Activated CD4-positive, alpha-beta T cell treated with anti-CD3 and anti-CD28 coated beads, Interleukin-2, Interleukin-4, amounts not matched to agents 100 ng/mL and 50 ng/mL, durations not matched to agents 16 hours and 8 hours (primary cell): Measurements from ENCODE around the gene UBE3A.

ENCODE experiments used
- DNase-seq: peaks from one replicate; pipeline ENCODE4 v3.0.0-alpha.2; 2020; ENCODE audit warnings: low spot score

Gene UBE3A

DNA sequence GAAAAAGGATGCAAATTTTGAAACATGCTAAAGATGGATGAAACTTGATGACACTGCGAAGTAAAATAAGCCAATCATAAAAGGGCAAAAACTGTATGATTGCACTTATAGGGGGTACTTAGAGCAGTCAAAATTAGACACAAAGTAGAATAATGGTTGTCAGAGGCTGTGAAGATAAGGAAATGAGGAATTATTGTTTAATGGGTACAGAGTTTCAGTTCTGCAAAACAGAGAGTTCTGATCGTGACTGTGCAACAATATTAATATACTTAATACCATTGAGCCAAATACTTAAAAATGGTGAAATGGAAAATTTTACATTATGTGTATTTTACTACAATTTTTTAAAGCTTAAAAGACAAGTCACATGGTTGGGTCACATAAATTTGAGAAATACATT is 35.1 kb downstream of the UBE3A start:
- DNase-seq = no peak

- DNase-seq = no peak
Measured at GRCh38 chr15:25402342-25402741, 36.5 kb downstream of the UBE3A start.

GRCh38 chr15:25401501-25401900 is 37.3 kb downstream of the UBE3A start:
- no peak for DNase-seq

- no peak for DNase-seq
Measured at GRCh38 chr15:25397100-25397499, 41.7 kb downstream of the UBE3A start.

DNA sequence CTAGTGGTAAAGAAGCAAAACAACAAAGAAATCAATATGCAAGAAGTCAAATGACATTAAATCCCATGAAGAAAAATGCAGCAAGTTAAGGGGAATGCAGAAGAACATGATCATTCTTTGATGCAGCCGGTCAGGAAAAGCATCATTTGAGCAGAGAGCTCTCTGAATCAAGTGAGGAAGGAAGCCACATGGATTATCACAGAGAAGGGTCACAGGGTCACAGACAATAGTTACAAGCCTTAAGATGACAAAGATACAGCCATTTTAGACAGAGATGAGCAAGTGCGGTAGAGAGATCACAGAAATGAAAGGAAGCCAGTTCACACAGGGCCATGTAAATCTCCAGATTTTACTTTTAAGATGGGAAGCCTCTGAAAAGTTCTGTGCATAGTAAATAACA is 43.9 kb downstream of the UBE3A start:
- DNase-seq = no peak

DNA sequence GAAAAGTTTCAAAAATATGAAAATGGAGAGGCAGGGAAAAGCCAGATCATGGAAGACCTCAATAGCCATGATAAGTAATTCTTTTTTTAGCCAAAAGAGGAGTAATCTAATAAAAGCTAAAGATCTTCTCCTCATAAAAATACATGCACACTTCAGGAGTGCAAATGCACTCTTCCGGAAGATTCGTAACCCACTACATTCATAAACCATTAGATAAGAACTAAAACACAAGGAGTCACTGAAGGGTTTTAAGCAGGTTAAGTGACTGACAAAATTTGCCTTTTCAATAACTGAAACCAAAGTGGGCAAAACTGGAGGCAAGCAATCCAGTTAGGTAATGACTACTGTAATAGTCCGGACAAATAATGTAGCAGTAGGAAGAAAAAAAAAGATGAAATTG is 46.0 kb downstream of the UBE3A start:
- DNase-seq = no peak

GRCh38 chr15:25391971-25392721 is 46.7 kb downstream of the UBE3A start:
- DNase-seq = no peak

- no peak for DNase-seq
Measured at GRCh38 chr15:25385986-25386385, 52.8 kb downstream of the UBE3A start.

- DNase-seq = no peak
Measured at GRCh38 chr15:25381579-25381978, 57.2 kb downstream of the UBE3A start.

- peak; percentile 32 for DNase-seq
Measured at GRCh38 chr15:25378501-25378901, 60.3 kb downstream of the UBE3A start.

DNA sequence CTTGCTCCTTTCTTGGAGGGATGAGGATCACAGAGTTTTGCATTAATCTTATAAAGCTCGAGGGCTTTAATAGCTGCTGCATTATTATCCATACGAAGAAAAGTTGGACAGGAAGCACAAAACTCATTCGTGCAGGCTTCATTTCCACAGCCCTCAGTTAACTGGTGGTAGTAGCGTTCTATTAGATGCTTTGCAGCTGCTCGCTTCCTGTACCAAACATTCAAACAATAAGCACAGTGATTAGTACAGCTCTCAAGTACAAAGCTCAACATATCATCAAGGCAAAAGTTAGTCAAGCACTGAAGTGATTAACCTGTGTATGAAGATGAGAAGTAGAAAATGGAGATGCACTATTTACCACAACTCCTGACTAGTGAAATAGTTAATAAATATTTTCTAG is 63.3 kb downstream of the UBE3A start:
- no peak for DNase-seq

DNA sequence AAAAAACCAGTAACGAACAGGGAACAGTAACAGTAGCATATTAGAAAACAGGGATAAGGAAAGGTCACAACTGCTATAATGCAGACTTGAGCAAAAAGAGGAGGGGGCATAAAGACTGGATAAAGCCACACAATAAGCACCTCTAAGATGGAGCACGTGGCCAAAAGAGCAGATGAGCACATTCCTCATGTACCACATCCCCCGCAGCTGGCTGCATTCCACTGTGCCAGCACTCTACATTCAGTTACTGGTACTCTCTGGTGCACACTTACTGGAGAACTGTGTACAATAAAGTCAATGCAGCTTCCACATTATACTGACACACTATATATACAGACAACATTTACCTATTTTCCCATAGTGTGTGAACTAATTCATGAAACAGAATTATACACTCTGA is 64.7 kb downstream of the UBE3A start:
- no peak for DNase-seq

DNA sequence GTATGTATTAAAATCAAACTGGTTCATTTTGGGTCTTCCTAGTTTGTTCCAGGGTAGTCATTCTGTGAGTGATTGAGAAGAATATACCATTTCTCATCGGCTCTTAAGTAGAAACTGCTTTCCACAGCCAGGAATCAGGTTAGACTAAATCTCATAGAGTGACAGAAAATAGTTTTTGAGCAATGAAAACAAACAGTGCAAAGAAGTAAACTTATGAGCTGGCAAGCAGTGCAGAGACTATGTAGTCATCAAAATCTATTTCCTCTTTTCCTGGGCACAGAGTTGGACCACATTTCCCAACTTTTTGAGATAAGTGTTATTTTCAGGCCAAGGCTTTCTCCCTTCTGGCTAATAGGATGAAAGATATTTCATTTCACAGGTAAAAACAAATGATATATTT is 66.5 kb downstream of the UBE3A start:
- no peak for DNase-seq

DNA sequence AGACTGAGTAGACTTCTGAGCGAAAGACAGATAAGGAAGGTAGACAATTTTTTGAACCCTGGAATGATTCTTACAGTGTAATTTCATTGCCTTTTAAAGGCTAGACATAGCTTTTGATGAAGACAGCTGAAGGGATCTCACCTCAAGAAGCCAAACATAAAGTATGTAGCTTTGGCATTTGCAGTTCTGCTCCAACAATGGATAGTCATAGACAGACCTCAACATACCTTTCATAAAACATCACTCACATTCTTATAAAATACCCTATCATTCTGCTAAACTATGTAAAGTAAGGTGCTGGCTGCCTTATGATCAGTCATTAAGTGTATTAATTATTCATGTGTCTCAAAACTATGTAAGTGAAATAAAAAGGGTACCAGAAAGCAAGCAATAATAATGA is 70.0 kb downstream of the UBE3A start:
- no peak for DNase-seq

- DNase-seq = no peak
Measured at GRCh38 chr15:25366058-25366457, 72.8 kb downstream of the UBE3A start.

- no peak for DNase-seq
Measured at GRCh38 chr15:25362545-25362944, 76.3 kb downstream of the UBE3A start.

DNA sequence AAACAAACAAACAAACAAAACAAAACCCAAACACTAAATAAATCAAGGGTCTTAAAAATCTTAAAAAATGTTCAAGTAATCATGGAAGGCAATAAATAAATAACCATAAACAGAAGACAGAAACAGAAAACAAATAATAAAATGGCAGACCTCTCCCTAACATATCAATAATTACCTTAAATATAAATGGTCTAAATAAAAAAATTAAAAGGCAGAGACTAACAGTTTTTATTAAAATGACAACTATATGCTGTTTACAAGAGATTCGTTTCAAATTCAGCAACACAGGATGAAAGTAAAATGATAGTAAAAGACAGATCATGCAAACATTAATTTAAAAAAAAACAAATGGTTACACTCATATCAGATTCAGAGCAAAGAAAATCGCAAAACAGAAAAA is 91.1 kb downstream of the UBE3A start:
- no peak for DNase-seq

- DNase-seq = no peak
Measured at GRCh38 chr15:25346371-25346770, 92.5 kb downstream of the UBE3A start.

DNA sequence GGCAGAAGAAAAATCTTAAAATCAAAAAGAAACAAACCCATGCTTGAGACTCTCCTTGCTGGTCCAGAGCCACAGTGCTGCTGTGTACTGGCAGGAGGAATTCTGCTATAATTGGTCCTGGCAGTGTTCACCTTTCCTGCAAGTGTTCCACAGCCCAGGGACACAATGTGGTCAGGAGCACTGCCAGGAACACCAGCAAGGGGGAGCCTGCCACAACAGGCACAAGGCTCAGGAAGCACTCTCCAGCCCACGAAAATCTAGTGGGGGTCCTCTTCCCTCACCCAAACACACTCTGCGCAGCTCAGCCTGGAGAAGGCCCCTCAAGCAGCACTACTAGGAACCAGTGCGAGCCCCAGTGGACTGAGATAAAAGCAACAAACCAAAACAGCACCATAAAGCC is 92.9 kb downstream of the UBE3A start:
- DNase-seq = no peak

DNA sequence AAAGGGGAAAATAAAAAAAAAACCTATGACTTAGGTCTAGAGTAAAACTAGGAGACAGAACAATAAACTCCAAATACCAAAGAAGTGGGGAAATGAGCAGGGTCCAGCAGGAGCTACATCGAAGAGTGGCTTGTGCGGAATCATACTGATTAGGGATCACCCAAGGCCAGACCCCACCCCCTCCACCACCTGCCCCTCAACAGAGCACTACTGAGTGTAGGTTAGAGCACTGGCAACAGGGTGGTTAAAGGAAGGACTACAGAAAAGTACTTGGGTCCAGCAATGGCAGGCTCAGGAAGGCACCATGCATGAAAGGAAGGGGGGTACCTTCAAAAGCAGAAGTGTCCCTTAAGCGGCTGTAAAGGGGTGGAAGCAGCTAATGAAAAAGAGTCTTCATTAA is 96.2 kb downstream of the UBE3A start:
- no peak for DNase-seq

- no peak for DNase-seq
Measured at GRCh38 chr15:25339431-25339830, 99.4 kb downstream of the UBE3A start.

- DNase-seq = no peak
Measured at GRCh38 chr15:25335279-25335678, 103.5 kb downstream of the UBE3A start.

- DNase-seq = no peak
Measured at GRCh38 chr15:25333049-25333448, 105.8 kb downstream of the UBE3A start.

GRCh38 chr15:25332306-25332705 is 106.5 kb downstream of the UBE3A start:
- DNase-seq = no peak

- no peak for DNase-seq
Measured at GRCh38 chr15:25331860-25332259, 107.0 kb downstream of the UBE3A start.
